Activated CD8-positive, alpha-beta T cell treated with anti-CD3 and anti-CD28 coated beads for 36 hours (primary cell): ENCODE measurements around the gene INAVA. TPM values are rescaled to one million over a fixed set of nuclear protein-coding genes. Genes with fewer than 3 reads are reported as not detected.

Source experiments
- ATAC-seq: fragments of 200-7000 bp; cut with Tn5 transposase; one replicate; pipeline ENCODE4 v1.10.0; 2021; ENCODE audit warnings: mild to moderate bottlenecking, moderate library complexity
- CTCF ChIA-PET: fragments of 350-600 bp; sonication (Branson Sonifier 250); formaldehyde crosslinking; loops from one replicate; lab custom pipeline; 2021; ENCODE audit warnings: antibody characterized with exemption; lab: Charles Lee
- POLR2A ChIA-PET: fragments of 350-600 bp; sonication (Branson Sonifier 250); formaldehyde crosslinking; loops from one replicate; lab custom pipeline; 2021; ENCODE audit warnings: antibody characterized with exemption; lab: Charles Lee
- DNase-seq: peaks from one replicate; pipeline ENCODE4 v3.0.0-alpha.2; 2020
- H3K27ac Mint-ChIP-seq: one replicate; pipeline ENCODE4 v1.8.0; 2021; ENCODE audit warnings: mild to moderate bottlenecking, mixed read lengths
- H3K27me3 Mint-ChIP-seq: one replicate; pipeline ENCODE4 v1.8.0; 2021; ENCODE audit warnings: mixed read lengths
- H3K36me3 Mint-ChIP-seq: one replicate; pipeline ENCODE4 v1.8.0; 2021; ENCODE audit warnings: low read depth, mixed read lengths
- H3K4me1 Mint-ChIP-seq: one replicate; pipeline ENCODE4 v1.8.0; 2021; ENCODE audit warnings: low read depth, mixed read lengths
- H3K4me3 Mint-ChIP-seq: one replicate; pipeline ENCODE4 v1.8.0; 2021; ENCODE audit warnings: mild to moderate bottlenecking, moderate library complexity, mixed read lengths
- H3K9me3 Mint-ChIP-seq: one replicate; pipeline ENCODE4 v1.8.0; 2021; ENCODE audit warnings: mixed read lengths
- intact Hi-C: fragments of 100-400 bp; cut with micrococcal nuclease; formaldehyde crosslinking; loops from one replicate; pipeline ENCODE4 v1.10.0; 2022
- total RNA-seq, 2 experiments: library from RNA; stranded (reverse); gene quantifications; one replicate each; pipeline ENCODE4 v1.2.3, GENCODE V29; 2021
- TF ChIP-seq, protein P1 (sequence below): fragments of 200-600 bp; IDR thresholded peaks from one replicate; pipeline ENCODE4 v1.8.0; 2022; ENCODE audit warnings: antibody characterized with exemption, mild to moderate bottlenecking

INAVA gene
- total RNA-seq, 2 experiments from 2014 or later: not detected

- peak; percentile 20 for ATAC-seq
- no peak for DNase-seq
- Mint-ChIP-seq H3K9me3 (no peaks in the 10 kb centered on the region), H3K4me3 (no peak overlapping the region), H3K36me3 (no peaks in the 10 kb centered on the region), H3K27ac (no peak overlapping the region), H3K27me3 (no peaks in the 10 kb centered on the region), H3K4me1 (peaks cover 3% of the 10 kb centered on the region)
- ChIA-PET POLR2A (no interaction called here), CTCF (interaction anchor here (0.5 to 1.1 kb wide), 2 partner anchors 115 to 169 kb away, joined by 3 read pairs; no protein-coding TSS in a partner anchor)
- TF ChIP-seq, protein P1, sequence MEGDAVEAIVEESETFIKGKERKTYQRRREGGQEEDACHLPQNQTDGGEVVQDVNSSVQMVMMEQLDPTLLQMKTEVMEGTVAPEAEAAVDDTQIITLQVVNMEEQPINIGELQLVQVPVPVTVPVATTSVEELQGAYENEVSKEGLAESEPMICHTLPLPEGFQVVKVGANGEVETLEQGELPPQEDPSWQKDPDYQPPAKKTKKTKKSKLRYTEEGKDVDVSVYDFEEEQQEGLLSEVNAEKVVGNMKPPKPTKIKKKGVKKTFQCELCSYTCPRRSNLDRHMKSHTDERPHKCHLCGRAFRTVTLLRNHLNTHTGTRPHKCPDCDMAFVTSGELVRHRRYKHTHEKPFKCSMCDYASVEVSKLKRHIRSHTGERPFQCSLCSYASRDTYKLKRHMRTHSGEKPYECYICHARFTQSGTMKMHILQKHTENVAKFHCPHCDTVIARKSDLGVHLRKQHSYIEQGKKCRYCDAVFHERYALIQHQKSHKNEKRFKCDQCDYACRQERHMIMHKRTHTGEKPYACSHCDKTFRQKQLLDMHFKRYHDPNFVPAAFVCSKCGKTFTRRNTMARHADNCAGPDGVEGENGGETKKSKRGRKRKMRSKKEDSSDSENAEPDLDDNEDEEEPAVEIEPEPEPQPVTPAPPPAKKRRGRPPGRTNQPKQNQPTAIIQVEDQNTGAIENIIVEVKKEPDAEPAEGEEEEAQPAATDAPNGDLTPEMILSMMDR: no peak
- intact Hi-C loops: no loop called here
Observed at GRCh38 chr1:200856716-200857357, 37.9 kb upstream of the INAVA start.

DNA sequence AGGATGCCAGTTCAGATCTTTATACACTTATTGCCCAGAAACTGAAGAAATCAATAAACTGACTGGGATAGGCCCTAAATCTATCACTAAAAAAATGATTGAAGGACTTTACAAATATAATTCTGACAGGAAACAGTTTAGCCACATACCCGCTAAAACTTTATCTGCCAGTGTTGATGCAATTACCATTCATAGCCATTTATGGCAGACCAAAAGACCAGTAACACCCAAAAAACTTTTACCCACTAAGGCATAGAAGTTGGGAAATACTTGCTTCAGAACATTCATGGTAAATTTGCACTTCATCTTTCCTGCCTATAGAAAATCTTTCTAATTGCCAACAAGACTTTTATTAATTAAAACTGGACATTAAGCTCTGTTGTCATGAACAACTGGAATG is 36.9 kb upstream of the INAVA start:
- DNase-seq (no peak), ATAC-seq (no peak)
- peaks cover 10% of the 10 kb centered on the region for H3K4me1 Mint-ChIP-seq
- no peak overlapping the region for H3K27ac Mint-ChIP-seq
- POLR2A ChIA-PET: interaction anchor here (1.2 to 1.5 kb wide), 2 partner anchors 20 to 51 kb away, joined by 3 read pairs; no protein-coding TSS in a partner anchor
- CTCF ChIA-PET: interaction anchor here (0.5 to 1.1 kb wide), 3 partner anchors 9 to 168 kb away, joined by 3 read pairs; no protein-coding TSS in a partner anchor
- no peak overlapping the region for H3K4me3 Mint-ChIP-seq
- no peaks in the 10 kb centered on the region for H3K36me3 Mint-ChIP-seq
- no peaks in the 10 kb centered on the region for H3K9me3 Mint-ChIP-seq
- TF ChIP-seq, protein P1: no peak
- H3K27me3 Mint-ChIP-seq: no peaks in the 10 kb centered on the region
- intact Hi-C loops: no loop called here

DNA sequence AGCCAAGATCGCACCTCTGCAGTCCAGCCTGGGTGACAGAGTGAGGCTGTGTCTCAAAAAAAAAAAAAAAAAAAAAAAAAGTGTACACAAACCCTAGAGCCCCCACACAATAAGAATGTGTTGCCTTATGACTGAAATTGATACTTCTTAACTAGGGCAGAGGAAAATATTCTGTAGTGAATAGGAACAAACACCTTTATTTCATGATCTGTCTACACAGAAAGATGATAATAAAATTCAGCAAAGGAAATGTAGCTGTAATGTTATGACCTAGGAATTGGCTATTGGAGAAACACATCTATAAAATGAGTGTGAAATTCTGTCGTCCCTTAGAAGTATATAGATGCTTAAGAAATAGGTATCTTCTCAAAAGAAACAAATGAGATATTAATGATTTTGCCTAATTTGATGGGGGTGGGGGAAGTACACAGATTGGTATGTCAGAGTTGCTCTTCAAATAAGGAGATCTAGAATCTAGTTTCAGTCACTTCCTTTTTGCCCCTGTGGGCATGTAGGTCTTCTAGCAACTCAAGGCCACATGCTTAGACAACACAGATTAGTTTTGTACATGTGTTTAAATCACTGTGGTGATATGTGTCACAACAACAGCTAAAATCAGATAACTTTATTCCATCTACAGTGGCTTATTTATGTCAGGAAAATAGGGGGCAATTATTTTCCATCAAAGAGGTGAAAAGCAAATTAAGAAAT is 32.6 kb upstream of the INAVA start:
- no peak for DNase-seq
- Mint-ChIP-seq H3K27ac (no peak overlapping the region), H3K4me1 (peaks cover 31% of the 10 kb centered on the region)

DNA sequence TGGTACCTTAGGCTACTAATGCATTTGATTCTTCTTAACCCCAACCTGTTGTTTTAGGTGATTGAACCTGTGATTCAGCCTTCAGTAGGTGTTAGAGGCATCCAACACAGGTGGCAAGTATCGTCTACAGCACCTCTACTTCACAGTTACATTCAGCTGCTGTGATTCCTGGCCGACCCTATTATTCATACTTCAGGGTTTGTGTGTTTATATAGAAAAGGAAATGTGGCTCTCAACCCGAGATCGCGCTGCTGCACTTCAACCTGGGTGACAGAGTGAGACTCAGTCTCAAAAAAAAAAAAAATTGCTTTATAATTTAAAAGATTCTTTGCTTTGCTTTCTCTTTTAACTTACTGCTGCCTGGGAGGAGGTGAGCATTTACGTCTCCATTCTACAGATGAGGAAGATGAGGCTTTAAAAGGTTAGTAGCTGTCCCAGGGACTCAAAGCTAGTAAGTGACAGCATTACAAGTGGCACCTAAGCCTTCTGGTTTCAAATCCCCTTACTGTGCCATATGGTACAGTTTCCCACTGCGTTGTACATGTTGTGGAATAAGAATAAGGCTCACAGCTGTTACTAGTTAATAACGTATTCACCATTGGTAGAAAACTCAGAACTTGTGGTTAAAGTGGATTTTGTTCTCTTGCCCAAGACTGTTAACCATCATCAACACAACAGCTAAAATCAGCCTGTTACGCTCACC is 31.8 kb upstream of the INAVA start:
- H3K27me3 Mint-ChIP-seq: peaks cover 5% of the 10 kb centered on the region
- H3K36me3 Mint-ChIP-seq: no peaks in the 10 kb centered on the region
- no peaks in the 10 kb centered on the region for H3K9me3 Mint-ChIP-seq
- ChIA-PET CTCF (interaction anchor here (0.7 to 1.3 kb wide), 2 partner anchors 28 to 108 kb away, joined by 3 read pairs; no protein-coding TSS in a partner anchor), POLR2A (interaction anchor here (0.6 to 1.4 kb wide), 3 partner anchors 25 to 305 kb away, joined by 3 to 4 read pairs (median 3); no protein-coding TSS in a partner anchor)
- DNase-seq (peak; percentile 31), ATAC-seq (no peak)
- H3K4me3 Mint-ChIP-seq: no peak overlapping the region
- no peak overlapping the region for H3K27ac Mint-ChIP-seq
- H3K4me1 Mint-ChIP-seq: peaks cover 37% of the 10 kb centered on the region
- intact Hi-C loops: no loop called here
- TF ChIP-seq, protein P1: no peak

More for the DNA sequence above, 32.6 kb upstream of the INAVA start:
- Mint-ChIP-seq H3K36me3 (no peaks in the 10 kb centered on the region), H3K27me3 (no peaks in the 10 kb centered on the region), H3K4me3 (no peak overlapping the region), H3K9me3 (no peaks in the 10 kb centered on the region)
- ATAC-seq: peak; percentile 32
- intact Hi-C loops: no loop called here
- TF ChIP-seq, protein P1: no peak
- POLR2A ChIA-PET: no interaction called here
- CTCF ChIA-PET: interaction anchor here (1.3 to 1.8 kb wide), 2 partner anchors 109 to 240 kb away, joined by 3 to 5 read pairs; no protein-coding TSS in a partner anchor
